Measurements from ENCODE around the gene NAP1L4.

NAP1L4 gene

GRCh38 chr11:2898366-2899079 is 93.6 kb downstream of the NAP1L4 start:
- no peaks in the 10 kb centered on the region for H3K27me3 ChIP-seq (ENCODE audit: control insufficient read depth, insufficient read depth, low read length)
- no peaks in the 10 kb centered on the region for H3K9me3 ChIP-seq (ENCODE audit: control insufficient read depth, insufficient read depth, low read length)
- no peak overlapping the region for H3K4me3 ChIP-seq (ENCODE audit: low read length)
- H3K27ac ChIP-seq (ENCODE audit: low read length): no peak overlapping the region
- WGBS (ENCODE audit: insufficient coverage, insufficient read length): no CpG with 5 or more reads among the region's 12 CpGs
- peaks cover 7% of the 10 kb centered on the region; the same call in 1 of the 2 replicates for H3K4me1 ChIP-seq (ENCODE audit: control insufficient read depth, insufficient read depth, low read length)
- H3K36me3 ChIP-seq (ENCODE audit: control insufficient read depth, insufficient read depth, low read length): no peaks in the 10 kb centered on the region
- DNase-seq (ENCODE audit: low read depth, low spot score): no peak

- no CpG with 5 or more reads among the region's 6 CpGs for WGBS (ENCODE audit: insufficient coverage, insufficient read length)
Observed at GRCh38 chr11:2897048-2897447, 95.1 kb downstream of the NAP1L4 start.

GRCh38 chr11:2896047-2896446 is 96.1 kb downstream of the NAP1L4 start:
- Histone ChIP-seq H3K27me3 (ENCODE audit: control insufficient read depth, insufficient read depth, low read length) (no peaks in the 10 kb centered on the region), H3K4me1 (ENCODE audit: control insufficient read depth, insufficient read depth, low read length) (peaks cover 2% of the 10 kb centered on the region; the same call in 1 of the 2 replicates), H3K9me3 (ENCODE audit: control insufficient read depth, insufficient read depth, low read length) (no peaks in the 10 kb centered on the region), H3K36me3 (ENCODE audit: control insufficient read depth, insufficient read depth, low read length) (no peaks in the 10 kb centered on the region), H3K27ac (ENCODE audit: low read length) (no peak overlapping the region), H3K4me3 (ENCODE audit: low read length) (no peak overlapping the region)
- no peak for DNase-seq (ENCODE audit: low read depth, low spot score)
- WGBS (ENCODE audit: insufficient coverage, insufficient read length): no CpG with 5 or more reads among the region's 9 CpGs

More at GRCh38 chr11:2897048-2897447, 95.1 kb downstream of the NAP1L4 start:
- H3K4me1 ChIP-seq (ENCODE audit: control insufficient read depth, insufficient read depth, low read length): peaks cover 2% of the 10 kb centered on the region; the same call in 1 of the 2 replicates
- H3K9me3 ChIP-seq (ENCODE audit: control insufficient read depth, insufficient read depth, low read length): no peaks in the 10 kb centered on the region
- H3K27me3 ChIP-seq (ENCODE audit: control insufficient read depth, insufficient read depth, low read length): no peaks in the 10 kb centered on the region
- no peak for DNase-seq (ENCODE audit: low read depth, low spot score)
- H3K36me3 ChIP-seq (ENCODE audit: control insufficient read depth, insufficient read depth, low read length): no peaks in the 10 kb centered on the region
- H3K27ac ChIP-seq (ENCODE audit: low read length): no peak overlapping the region
- no peak overlapping the region for H3K4me3 ChIP-seq (ENCODE audit: low read length)
